ENCODE measurements around the gene ZPBP2.
"Not testable (repeated sequence)": the region's sequence is repeated elsewhere in the genome, so short reads cannot be mapped to it uniquely, and the experiment has no call there.

ZPBP2 gene

DNA sequence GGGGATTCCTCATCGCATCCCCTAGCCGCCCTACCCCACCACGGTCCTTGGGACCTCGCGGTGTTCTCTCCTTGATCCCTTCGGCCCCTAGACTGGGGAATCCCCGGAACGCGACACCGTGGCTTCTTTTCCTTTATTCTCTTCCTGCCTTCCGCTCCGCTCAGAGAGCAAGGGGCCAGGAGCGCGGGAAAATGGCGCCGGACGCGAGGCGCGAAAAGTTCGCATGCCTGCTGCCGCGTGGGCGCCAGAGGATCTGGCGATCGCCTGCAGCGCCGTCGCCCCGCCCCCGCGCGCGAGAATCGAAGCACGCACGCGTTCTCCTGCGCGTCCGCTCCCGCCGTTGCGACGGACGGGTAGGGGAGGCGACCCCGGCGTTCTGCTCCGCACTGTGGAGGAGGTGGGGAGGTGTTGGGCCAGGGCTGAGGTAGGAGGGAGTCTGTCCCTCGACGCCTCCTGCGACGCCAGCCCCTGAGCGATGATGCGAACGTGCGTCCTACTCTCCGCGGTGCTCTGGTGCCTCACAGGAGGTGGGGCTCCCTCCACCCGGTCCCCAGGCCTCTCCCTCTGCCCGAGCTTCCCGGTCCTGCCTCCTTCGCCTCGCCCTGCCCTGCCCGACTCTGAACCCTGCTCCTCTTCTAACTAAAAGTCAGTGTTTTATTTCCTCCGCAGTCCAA is at the start of gene ZPBP2:
Gene ZPBP2, plus strand, starts transcription at position 323 of the 674 bp plus-strand sequence. Its CDS starts 153 bp downstream, at position 476.
- DNase-seq, result no peak

DNA sequence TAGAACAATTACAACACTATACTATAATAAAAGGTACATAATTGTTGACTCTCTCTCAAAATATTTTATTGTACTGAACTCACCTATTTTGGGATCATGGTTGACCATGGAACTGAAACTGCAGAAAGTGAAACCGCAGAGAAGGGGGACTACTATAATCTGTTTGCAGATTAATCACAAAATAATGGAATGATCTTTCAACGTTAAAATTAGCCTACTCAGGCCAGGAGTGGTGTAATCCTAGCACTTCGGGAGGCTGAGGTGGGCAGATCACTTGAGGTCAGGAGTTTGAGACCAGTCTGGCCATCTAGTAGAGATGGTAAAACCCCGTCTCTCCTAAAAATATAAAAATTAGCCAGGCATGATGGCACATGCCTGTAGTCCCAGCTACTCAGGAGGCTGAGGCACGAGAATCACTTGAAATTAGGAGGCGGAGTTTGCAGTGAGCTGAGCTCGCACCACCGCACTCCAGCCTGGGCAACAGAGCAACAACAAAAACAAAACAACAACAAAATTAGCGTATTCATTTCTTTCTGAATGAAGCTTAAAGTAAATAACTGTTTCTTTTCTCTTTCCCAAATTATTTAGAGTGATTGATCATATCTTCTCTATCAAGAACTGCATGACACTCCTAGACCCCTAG is 49.5 kb upstream of the ZPBP2 start:
- DNase-seq, result no peak

DNA sequence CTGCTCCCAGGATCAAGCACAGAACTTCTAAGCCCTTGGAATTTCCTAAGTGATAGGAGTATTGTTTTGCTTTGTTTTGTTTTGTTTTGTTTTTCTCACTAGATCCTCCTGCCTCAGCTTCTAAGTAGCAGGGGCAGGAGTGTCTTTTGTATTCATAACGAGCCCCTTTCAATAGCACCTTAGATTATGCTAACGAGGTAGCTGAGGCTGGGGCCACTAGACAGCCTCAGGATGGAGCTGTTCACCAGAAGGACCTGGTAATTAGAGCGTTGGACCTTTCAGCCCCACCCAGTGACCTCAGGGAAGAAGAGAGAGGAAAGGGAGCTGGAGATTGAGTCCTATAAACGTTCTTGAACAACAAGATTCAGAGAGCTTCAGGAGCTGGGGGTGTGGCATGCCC is 47.5 kb upstream of the ZPBP2 start:
- no peak for DNase-seq

DNA sequence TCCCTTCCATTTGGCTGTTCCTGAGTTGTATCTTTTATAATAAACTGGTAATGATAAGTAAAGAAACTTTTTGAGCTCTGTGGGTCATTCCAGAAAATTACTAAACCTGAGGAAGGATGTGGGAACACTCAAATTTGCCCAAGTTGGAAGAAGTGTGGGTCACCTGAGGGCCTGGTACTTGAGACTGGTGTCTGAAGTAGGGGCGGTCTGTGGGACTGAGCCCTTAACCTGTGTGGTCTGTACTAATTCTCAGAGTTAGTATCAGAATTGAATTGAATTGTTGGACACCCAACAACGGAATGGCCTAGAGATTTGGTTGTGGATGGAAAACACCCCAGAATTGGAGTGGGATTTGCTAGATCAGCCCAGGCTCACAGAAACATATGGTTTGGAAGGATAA is 47.0 kb upstream of the ZPBP2 start:
- no peak for DNase-seq

DNA sequence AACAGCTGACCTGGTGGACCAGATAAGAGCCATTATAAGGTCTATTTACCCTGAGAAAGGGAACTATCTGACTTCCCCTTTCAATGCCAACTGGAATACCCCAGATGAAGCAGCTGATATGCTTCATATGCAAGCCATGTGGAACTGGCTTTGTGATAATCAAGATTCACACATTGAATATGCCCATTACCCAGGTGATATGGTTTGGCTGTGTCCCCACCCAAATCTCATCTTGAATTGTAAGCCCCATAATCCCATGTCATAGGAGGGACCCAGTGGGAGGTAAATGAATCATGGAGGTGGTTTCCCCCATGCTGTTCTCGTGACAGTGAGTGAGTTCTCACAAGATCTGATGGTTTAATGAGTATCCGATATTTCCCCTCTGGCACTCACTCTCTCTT is 46.0 kb upstream of the ZPBP2 start:
- peak; percentile 58 for DNase-seq

- no peak for DNase-seq
Observed at GRCh38 chr17:39823407-39824054, 44.5 kb upstream of the ZPBP2 start.

- peak; percentile 4 for DNase-seq
Observed at GRCh38 chr17:39826334-39826733, 41.7 kb upstream of the ZPBP2 start.

GRCh38 chr17:39828443-39828842 is 39.6 kb upstream of the ZPBP2 start:
- DNase-seq, result no peak

DNA sequence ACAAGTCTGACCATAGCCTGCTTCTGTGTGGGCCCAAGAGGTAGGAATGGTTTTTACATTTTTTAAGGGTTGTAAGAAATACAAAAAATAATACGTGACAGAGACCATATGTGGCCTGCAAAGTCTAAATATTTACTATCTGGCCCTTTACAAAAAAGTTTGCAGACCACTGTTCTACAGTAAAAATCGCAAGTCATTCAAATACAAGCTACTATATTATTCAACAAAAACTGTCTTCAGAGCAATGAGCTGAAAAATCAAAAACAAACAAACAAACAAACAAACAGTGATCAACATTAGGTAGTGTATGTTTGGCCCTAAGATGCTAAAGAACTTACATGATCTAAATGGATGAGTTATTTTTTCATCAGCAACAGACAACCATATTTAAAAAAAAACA is 36.4 kb upstream of the ZPBP2 start:
- no peak for DNase-seq

DNA sequence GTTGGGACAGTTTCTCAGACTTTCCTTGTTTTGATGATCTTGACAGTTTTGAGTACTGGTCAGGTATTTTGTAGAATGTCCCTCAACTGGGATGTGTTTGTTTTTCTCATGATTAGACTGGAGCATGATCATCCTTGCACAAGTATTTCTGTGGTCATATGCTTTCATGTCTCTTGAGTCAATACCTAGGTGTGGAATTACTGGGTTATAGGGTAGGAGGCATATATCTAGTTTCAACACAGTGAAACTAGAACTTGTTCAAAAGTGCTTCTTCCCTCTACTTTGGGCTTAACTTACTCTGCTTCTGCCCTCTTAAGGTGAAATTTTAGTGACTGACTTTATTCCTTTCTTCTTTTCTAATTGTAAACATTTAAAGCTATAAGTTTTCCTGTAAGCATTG is 34.0 kb upstream of the ZPBP2 start:
- DNase-seq, result no peak

GRCh38 chr17:39835038-39835786 is 32.8 kb upstream of the ZPBP2 start:
- DNase-seq, result no peak

GRCh38 chr17:39836117-39836516 is 31.9 kb upstream of the ZPBP2 start:
- DNase-seq, result no peak

DNA sequence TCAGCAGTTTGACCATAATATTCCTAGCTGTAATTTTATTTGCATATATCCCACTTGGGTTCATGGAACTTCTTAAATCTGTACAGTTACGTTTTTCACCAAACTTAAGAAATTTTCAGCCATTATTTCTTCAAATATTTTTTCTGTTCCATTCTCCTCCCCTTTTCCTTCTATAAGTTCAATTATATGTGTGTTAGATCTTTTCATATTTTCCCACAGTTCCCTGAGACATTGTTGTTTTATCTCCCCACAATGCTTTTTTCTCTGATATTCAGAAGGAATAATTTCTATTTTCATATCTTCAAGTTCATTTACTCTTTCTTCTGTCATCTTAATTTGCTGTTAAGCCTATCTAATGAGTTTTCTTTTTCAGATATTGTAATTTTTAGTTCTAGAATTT is 29.9 kb upstream of the ZPBP2 start:
- no peak for DNase-seq

DNA sequence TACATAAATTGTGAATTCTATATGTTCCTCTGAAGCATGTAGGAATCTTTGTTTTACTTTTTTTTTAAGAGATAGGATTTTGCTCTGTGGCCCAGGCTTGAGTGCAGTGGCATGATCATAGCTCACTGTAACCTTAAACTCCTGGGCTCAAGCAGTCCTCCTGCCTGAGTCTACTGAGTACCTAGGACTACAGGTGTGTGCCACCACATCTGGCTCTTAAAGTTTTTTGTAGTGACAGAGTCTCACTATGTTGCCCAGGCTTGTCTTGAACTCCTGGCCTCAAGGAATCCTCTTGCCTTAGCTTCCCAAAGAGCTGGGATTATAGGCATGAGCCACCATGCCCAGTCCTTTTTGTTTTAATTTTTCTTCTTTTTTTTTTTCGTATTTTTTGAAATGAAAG is 29.2 kb upstream of the ZPBP2 start:
- no peak for DNase-seq

- DNase-seq, result no peak
Observed at GRCh38 chr17:39841134-39841683, 26.8 kb upstream of the ZPBP2 start.

GRCh38 chr17:39845052-39845846 is 22.8 kb upstream of the ZPBP2 start:
- no peak for DNase-seq

- no peak for DNase-seq
Observed at GRCh38 chr17:39846205-39846604, 21.8 kb upstream of the ZPBP2 start.

DNA sequence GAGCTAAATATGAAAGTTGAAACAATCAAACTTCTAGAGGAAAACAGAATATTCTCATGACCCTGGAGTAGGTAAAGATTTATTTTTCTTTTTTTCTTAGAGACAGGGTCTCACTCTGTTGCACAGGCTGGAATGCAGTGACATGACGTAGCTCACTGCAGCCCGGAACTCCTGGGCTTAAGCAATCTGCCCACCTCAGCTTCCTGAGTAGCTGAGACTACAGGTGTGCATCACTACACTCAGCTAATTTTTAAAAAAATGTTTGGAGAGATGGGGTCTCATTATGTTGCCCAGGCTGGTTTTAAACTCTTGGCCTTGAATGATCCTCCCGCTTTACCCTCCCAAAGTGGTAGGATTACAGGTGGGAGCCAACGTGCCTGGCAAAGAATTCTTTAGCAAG is 19.4 kb upstream of the ZPBP2 start:
- no peak for DNase-seq

DNA sequence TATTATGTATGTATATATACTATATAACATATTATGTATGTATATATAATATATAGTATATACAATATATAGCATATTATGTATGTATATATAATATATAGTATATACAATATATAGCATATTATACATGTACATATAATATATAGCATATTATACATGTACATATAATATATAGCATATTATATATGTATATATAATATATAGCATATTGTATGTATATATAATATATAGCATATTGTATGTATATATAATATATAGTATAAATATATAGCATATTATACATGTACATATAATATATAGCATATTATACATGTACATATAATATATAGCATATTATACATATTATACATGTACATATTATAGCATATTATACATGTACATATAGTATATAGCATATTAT is 17.8 kb upstream of the ZPBP2 start:
- not testable (repeated sequence) for DNase-seq

- no peak for DNase-seq
Observed at GRCh38 chr17:39852239-39852638, 15.8 kb upstream of the ZPBP2 start.

DNA sequence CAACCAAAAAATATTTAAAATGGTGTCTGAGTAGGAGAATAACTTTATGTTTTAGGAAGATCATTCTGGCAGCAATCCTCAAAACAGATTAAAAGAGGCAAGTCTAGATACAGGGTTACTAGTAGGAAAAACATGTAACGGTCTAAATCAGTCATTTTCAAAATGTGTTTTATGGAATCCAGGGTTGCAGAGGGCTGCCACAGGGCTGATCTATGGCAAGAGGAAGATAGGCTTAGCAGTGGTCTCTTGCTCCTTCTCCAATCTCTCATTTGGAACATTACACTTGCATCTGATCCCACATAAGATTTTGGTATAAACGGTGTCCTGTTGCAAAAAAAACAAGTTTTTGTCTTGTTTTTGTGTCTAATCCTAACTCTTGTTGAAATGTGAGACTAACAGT is 13.1 kb upstream of the ZPBP2 start:
- DNase-seq, result no peak

GRCh38 chr17:39855911-39856649 is 11.9 kb upstream of the ZPBP2 start:
- not testable (repeated sequence) for DNase-seq
